Measurements from ENCODE around the gene TMEM59L. TPM values are rescaled to one million over a fixed set of nuclear protein-coding genes. Genes with fewer than 3 reads are reported as not detected.

The TMEM59L gene
- total and polyA plus RNA-seq, 9 of the 15 experiments (the other 6 are each of a cell fraction or from before 2014, with no cell fraction given): 0.37 TPM; not detected in 8

DNA sequence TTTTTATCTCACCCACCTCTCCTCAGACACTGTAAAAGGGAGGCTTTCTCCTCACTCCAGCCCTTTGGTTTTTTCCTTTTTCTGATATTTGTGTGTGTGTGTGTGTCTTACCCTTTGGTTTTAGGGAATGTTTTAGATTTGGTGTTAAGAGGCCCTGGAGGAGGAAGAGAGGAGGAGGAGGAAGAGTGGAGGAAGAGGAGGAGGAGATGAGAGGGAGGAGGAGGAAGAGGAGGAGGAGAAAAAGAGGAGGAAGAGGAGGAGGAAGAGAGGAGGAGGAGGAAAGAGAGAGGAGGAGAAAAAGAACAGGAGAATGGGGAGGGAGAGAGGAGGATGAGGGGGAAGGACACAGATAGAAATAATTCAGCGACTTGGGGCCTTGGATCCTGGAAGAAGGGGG lies 34.7 kb downstream of the TMEM59L start (continued):
- TF ChIP-seq, protein P1, sequence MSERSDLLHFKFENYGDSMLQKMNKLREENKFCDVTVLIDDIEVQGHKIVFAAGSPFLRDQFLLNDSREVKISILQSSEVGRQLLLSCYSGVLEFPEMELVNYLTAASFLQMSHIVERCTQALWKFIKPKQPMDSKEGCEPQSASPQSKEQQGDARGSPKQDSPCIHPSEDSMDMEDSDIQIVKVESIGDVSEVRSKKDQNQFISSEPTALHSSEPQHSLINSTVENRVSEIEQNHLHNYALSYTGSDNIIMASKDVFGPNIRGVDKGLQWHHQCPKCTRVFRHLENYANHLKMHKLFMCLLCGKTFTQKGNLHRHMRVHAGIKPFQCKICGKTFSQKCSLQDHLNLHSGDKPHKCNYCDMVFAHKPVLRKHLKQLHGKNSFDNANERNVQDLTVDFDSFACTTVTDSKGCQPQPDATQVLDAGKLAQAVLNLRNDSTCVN (CRISPR knock-in tag; IDR thresholded peaks at IDR 0.05): peak; percentile 87
- TF ChIP-seq, protein P2, sequence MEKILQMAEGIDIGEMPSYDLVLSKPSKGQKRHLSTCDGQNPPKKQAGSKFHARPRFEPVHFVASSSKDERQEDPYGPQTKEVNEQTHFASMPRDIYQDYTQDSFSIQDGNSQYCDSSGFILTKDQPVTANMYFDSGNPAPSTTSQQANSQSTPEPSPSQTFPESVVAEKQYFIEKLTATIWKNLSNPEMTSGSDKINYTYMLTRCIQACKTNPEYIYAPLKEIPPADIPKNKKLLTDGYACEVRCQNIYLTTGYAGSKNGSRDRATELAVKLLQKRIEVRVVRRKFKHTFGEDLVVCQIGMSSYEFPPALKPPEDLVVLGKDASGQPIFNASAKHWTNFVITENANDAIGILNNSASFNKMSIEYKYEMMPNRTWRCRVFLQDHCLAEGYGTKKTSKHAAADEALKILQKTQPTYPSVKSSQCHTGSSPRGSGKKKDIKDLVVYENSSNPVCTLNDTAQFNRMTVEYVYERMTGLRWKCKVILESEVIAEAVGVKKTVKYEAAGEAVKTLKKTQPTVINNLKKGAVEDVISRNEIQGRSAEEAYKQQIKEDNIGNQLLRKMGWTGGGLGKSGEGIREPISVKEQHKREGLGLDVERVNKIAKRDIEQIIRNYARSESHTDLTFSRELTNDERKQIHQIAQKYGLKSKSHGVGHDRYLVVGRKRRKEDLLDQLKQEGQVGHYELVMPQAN (IDR thresholded peaks at IDR 0.05; ENCODE audit: borderline replicate concordance): 0 out of 2 replicates have a peak, but pooled peaks have one; percentile 43

DNA sequence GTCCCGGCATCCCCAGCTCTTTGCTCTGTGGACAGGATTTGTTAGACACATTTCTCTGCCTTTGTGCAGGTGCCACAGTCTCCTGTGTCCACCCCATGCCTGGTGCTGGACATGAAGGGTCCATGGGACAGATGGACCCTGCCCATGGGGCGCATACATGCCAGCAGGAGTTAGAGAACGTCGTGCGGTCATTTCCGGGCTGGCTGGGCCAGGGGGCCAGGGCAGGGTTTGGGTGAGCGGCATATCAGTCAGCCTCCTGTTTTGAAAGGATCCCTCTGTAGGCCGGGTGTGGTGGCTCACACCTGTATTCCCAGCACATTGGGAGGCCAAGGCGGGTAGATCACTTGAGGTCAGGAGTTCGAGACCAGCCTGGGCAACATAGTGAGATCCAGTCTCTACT lies 35.1 kb downstream of the TMEM59L start:
- H3K27me3 ChIP-seq (ENCODE audit: control insufficient read depth in 2 of 2, insufficient read depth in 2 of 2, low read length in 2 of 2): no peaks in the 10 kb centered on the region
- H3K9me1 ChIP-seq (ENCODE audit: control insufficient read depth, insufficient read depth, low read length): peaks cover 6% of the 10 kb centered on the region
- CTCF ChIA-PET (ENCODE audit: low intra/inter-chr PET ratio): no interaction called here
- H3K36me3 ChIP-seq (ENCODE audit: control insufficient read depth, insufficient read depth, low read length): peaks cover 2% of the 10 kb centered on the region; the same call in 1 of the 3 replicates
- H3K9ac ChIP-seq (ENCODE audit: insufficient read depth in 1 of 2, low read depth in 2 of 2, low read length in 2 of 2): peak overlapping the region in 1 of 2 experiments; percentile 24; a peak in 1 of 4 replicates
- peaks cover 5% of the 10 kb centered on the region; the same call in 2 of the 3 replicates for H3K79me2 ChIP-seq (ENCODE audit: control insufficient read depth, insufficient read depth, low read length)
- BruUV-seq (replicated peaks): no TSS peak
- POLR2A ChIA-PET: interaction anchor here (0.6 to 1.2 kb wide), 3 partner anchors 10 to 104 kb away, joined by 3 to 4 read pairs (median 3); no protein-coding TSS in a partner anchor
- TF ChIP-seq HCFC1 (IDR thresholded peaks at IDR 0.05; ENCODE audit: low read depth, low read length): no peak
- TF ChIP-seq, protein P3, sequence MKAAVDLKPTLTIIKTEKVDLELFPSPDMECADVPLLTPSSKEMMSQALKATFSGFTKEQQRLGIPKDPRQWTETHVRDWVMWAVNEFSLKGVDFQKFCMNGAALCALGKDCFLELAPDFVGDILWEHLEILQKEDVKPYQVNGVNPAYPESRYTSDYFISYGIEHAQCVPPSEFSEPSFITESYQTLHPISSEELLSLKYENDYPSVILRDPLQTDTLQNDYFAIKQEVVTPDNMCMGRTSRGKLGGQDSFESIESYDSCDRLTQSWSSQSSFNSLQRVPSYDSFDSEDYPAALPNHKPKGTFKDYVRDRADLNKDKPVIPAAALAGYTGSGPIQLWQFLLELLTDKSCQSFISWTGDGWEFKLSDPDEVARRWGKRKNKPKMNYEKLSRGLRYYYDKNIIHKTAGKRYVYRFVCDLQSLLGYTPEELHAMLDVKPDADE (conservative IDR thresholded peaks at IDR 0.05; ENCODE audit: control insufficient read depth, low read depth, low read length): no peak
- H3K4me3 ChIP-seq: no peak overlapping the region
- H3K9me3 ChIP-seq (replicated peaks; ENCODE audit: control insufficient read depth, insufficient read depth, low read depth, low read length): no peaks in the 10 kb centered on the region
- H3K27ac ChIP-seq (ENCODE audit: extremely low read depth, low read depth, low read length): no peak overlapping the region
- H3K4me1 ChIP-seq (replicated peaks in 1 of 2; ENCODE audit: control insufficient read depth in 2 of 2, insufficient read depth in 2 of 2, low read length in 2 of 2): peaks cover 6 to 52% of the 10 kb centered on the region in 2 experiments; a peak in 3 of 5 replicates
- no peak overlapping the region for H2AFZ ChIP-seq (ENCODE audit: low read depth, low read length)
- peaks cover 45% of the 10 kb centered on the region for H4K20me1 ChIP-seq (replicated peaks; ENCODE audit: control insufficient read depth, insufficient read depth, low read length)
- in situ Hi-C loops (cut with MboI) (no loop called here), intact Hi-C loops (cut with micrococcal nuclease) (no loop called here)
- FAIRE-seq (no peak), ATAC-seq (no peak), DNase-seq (ENCODE audit: extremely low read depth in 1 of 4, low spot score in 3 of 4) (no peak)
- whole genome bisulfite sequencing (ENCODE audit: insufficient coverage, low coverage, missing lambda C conversion rate): 88% methylated on average over 8 of the region's 10 CpGs
- H3K4me2 ChIP-seq (ENCODE audit: insufficient read depth, low read length): no peak overlapping the region
